ENCODE measurements around the gene TMEM208.

The TMEM208 gene

DNA sequence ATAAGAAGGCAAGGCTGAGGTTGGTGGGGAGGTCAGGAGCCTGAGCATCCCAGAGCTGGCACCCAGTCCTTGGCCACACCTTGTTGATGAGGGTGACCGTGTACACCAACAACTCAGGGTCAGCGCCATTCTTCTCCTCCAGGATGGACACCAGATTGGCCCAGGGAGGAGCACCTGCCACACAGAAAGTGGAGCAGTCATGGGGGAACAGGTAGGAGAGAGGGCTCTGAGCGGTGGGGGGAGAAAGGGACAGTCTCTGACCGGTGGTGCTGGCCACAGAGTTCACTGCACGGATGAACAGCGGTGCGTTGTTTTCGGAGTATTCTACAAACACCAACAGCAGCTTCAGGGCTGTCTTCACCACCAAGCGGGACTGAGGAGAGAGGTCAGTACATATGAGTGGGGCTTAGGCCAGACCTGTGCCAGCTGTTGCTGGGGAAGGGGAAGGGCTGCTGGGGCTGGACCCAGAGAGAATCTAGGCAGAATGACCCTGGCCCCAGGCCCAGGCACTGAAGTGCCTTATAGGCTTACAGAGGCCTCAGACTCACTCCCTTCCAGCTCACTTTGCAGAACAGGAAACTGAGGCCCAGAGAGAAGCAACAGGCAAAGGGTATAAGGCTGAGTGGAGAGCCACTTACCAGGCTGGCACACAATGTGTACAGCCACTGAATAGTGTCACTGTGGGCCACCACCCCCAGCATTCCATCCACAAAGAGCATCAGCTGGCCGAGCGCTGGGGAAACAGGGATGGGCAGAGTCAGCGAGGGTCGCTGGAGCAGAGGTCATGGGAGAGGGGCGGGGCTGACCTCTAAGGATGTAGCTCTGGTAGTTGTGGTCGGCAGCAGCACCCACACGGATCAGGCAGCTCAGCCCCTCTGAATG, 10.7 kb downstream of the TMEM208 start:
- DNase-seq: no peak

DNA sequence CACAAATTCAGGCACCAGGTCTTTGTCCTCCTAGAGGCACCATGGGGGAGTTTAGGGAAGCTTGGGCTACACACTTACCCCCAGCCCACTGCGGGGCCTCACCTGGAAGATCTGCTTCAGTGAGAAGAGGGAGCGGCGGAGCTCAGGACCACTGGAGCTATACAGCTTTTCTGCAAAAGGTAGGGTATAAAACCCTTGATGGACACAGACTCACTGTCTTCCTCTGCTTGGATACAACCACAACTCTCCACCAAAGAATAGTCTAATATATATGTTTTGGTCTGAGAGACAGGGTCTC, 11.3 kb downstream of the TMEM208 start:
- DNase-seq: no peak

- no peak for DNase-seq
These were observed 12.0 kb downstream of the TMEM208 start for GRCh38 chr16:67238806-67239470.

DNA sequence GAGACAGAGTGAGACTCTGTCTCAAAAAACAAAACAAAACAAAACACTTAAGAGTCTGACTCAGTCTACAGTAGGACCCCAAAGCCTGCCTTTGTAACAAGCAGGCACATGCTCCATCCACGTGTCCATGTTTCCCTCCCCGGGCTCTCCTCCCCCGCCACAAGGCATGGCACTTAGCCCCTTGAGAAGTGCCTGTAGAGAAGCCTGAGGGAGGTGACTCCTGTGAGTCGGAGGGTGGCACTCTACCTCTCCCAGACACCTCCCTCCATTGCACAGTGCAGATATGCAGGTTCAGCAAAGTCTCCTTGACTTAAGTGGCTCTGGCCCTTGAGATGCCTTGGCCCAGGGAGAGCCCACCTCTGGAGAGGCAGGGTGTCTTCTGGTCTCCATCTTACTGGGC, 13.6 kb downstream of the TMEM208 start:
- no peak for DNase-seq

- DNase-seq: no peak
These were observed 14.3 kb downstream of the TMEM208 start for GRCh38 chr16:67241008-67241900.

DNA sequence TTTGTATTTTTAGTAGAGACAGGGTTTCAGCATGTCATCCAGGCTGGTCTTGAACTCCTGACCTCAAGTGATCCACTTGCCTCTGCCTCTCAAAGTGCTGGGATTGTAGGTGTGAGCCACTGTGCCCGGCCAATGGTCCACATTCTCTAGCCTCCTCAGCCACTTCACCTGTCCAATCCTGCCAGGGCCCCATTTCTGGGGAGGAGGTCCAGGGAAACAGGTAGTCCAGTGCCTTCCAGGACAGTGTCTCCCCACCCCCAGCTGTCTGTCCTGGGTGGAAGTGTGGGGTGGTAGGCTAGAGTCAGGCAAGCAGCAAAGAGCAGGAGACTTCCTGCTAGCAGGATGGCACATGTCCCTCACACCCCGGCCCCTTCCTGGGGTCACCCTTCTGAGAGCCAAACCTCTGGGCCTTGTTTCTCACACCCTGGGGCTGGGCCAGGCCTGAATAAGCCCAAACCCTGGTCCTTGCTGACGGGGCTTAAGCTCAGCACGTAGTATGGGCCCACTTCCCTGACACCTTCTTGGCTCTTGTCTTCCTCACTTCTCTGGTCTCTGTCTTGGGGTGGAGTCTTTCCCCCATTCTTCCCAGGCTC, 15.3 kb downstream of the TMEM208 start:
- DNase-seq: no peak

DNA sequence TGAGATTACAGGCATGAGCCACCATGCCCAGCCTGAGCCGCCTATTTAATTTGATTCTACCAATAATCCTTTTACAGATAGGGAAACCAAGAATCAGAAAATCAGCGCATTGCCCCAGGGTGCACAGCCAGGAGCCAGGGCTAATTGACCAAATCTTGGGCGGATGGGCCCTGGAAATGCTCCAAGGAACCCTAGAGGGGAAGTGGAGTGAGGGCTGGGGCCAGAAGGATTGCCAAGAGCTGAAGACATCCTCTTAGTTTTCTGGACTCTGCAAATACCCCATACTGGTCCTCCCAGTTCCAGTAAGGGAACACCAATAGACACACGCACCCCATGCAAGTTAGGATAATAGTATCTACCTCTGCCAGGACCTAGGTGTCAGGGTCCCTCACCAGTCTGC, 16.6 kb downstream of the TMEM208 start:
- no peak for DNase-seq

DNA sequence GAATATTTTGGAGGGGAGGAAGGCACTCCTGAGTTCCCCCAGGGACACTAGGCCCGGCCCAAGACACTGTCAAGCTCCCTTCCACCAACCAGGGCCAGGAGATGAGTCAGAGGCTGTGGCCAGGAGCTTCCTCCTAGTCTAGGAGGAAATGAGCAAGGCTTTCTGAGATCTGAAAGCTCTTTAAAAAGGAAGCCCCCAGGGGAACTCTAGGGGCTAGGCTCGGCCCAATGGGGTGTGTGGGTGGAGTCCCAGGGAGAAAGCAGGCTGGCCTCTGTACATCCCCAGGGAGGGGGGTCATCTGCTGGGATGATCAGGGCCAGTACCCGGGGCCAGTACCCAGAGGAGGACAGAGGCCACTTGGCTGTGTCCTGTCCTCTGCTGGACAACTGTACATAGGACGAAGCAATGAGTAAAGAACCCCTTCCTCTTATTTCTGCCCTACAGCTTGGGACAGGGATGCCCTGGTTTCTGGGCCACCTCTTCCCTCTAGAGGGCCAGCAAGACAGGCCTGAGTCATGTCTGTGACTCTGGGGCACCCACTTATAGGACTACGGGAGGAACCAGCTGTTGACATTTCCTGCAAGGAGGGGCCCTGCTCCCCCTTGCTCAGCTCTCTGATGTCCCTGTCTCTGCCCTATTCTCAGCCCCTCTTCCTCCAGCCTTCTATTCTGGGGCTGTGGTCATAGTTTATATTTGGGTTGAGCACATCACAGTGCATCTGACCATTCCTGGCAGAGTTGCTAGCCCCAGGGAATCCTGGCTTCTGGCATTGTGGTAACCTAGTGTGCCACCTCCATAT, 17.7 kb downstream of the TMEM208 start:
- peak; percentile 78 for DNase-seq

GRCh38 chr16:67245186-67245585, 18.3 kb downstream of the TMEM208 start:
- no peak for DNase-seq

DNA sequence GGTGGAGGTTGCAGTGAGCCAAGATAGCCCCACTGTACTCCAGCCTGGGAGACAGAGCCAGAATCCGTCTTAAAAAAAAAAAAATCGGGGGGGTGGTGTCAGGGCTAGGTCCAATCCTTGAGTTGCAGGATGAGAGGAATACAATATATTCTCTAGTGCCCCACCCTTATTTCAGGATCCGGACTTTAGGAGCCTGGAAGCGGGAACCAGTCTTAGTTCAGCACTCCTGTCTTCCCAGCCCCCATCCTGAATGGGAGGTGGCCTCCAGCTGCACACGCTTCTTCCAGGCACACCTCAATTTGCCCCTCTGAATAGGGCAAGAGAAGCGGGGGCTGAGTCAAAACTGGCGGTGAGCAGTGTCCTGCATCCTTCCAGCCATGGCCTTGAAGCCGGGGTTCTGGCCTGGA, 18.7 kb downstream of the TMEM208 start:
- no peak for DNase-seq

DNA sequence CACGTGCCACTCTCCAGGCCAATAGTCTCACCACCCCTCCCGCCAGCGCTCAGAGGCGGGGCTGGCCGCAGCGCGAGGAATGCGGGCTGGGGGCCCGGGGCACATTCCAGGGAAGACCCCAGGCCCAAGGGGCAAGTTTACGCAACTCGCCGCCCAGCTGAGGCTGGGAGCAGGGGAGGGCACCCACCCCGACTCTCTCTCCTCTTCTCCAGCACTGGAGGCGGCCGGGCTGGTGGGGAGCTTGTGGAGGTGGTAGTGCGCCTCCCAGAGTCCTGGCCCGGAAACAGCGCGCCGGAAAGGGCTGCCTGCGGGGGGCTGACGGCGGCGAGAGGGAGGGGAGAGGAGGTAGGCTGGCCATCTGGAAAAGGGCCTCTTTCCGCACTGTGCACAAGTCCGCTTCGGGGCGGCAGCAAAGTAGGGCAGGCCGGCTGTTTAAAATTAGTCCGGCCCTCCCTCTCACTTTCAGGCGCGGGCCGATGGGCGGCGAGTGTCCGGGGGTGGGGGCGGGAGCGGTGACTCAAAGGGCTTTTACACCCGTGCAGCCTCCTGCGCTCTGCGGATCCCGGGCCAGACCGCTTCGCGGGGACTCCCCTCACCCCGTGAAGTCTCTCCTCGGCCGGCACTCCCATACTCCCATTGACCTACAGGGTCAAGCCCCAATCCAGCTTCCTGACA, 19.3 kb downstream of the TMEM208 start:
- peak; percentile 31 for DNase-seq

- DNase-seq: no peak
These were observed 19.8 kb downstream of the TMEM208 start for GRCh38 chr16:67246756-67247191.

DNA sequence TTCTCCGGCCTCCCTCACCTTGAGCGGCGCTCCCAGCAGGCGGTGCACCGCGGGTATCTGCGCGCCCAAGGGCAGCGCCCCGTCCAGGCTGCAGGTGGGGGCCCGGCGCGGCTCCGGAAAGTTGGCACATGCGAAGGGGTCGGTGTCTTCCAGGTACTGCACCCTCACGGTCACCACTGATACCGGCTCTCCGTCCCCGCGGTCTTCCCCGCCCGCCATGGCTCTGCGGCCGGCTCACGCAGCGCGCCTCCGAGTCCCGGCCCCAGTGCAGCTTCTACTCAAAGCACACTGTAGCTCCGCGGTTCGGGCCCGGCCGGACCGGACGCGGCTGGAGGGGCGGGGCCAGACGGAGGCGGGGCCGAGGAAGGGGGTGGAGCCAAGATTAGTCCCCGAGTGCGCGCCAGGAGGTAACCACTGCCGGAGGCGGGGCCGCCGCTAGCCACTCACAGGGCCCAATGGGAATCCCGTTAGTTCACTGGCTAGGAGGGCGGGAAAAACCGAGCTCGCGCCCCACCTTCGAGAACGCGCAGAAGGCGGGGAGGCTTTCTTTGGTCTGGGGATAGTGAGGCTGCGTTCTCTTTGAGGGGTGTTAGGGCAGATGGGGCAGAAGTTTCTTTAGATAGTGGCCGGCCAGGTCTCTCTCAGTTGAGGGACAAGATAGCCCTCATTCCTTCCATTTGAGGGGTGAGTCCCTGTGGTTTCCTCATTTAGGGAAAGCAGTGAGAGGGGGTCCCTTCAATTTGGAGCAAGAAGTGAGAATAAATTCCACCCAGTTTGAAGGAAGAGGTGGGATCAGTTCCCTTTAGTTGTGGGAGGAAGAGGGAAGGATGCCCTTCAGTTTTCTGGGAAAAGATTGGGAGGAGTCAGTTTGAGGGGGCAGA, 20.5 kb downstream of the TMEM208 start, which contains the start of gene FHOD1:
TSS of gene FHOD1 (minus strand) at position 290 of the 881 bp plus-strand sequence. CDS start at position 219, 71 bp downstream.
- DNase-seq: peak; percentile 97

- no peak for DNase-seq
These were observed 21.1 kb downstream of the TMEM208 start for GRCh38 chr16:67248073-67248400.

- no peak for DNase-seq
These were observed 21.7 kb downstream of the TMEM208 start, which contains the start of gene SLC9A5 for GRCh38 chr16:67248401-67249177. Gene SLC9A5 (plus strand): TSS chr16:67248979. CDS start chr16:67249015, 36 bp downstream.

DNA sequence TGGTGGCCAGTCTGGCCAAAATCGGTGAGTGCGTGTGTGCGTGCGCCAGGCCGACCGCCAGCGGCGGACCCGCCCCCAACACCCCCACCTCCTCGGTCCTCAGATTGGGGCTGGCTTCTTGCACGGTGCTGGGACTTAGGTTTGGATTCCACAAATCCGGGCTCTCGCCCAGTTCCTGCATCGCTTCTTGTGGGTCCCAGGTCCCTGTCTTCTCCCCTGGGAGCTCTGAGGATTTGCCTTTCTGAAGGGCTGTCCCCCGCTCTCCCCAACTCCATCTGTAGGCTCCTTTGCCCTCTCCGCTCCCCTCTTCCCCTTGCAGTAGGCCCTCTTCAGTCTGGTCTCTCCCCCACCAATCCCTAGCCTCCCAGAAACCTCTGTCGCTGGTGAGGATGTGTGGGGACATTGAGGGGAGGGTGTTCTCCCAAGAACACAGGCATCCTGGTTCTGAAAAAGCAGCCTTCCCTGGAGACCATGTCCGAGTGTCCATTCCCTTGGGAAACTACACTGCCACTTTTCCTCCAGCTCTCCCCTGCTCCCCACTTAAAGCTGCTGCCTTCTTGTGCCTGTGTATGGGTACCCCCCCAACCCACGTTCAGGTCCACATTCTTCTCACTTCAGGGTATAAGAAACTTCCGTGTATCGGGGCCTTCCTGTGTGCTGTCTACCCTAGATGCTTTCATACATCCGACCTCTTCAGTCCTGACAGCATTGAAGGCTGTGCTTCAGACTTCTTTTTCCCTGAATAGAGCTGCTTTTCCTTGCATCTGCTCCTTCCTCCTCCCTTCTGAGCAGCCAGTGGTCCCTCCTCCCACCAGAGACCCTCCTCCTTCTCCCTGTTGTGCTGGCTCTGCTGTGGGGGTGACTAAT, 22.5 kb downstream of the TMEM208 start:
- no peak for DNase-seq

DNA sequence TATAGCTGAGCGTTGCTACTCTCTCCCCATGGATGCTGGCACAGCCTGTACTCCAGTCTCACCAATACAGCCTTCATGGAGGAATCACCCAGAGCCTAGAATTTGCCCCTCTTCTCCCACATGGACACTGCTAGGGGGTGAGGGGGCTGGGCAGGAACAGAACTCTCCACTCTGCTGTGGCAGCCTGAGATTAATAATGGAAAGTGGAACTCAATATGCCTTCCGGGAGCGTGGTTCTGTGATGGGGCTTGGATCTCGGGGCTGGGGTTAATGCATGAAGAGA, 23.1 kb downstream of the TMEM208 start:
- DNase-seq: no peak

DNA sequence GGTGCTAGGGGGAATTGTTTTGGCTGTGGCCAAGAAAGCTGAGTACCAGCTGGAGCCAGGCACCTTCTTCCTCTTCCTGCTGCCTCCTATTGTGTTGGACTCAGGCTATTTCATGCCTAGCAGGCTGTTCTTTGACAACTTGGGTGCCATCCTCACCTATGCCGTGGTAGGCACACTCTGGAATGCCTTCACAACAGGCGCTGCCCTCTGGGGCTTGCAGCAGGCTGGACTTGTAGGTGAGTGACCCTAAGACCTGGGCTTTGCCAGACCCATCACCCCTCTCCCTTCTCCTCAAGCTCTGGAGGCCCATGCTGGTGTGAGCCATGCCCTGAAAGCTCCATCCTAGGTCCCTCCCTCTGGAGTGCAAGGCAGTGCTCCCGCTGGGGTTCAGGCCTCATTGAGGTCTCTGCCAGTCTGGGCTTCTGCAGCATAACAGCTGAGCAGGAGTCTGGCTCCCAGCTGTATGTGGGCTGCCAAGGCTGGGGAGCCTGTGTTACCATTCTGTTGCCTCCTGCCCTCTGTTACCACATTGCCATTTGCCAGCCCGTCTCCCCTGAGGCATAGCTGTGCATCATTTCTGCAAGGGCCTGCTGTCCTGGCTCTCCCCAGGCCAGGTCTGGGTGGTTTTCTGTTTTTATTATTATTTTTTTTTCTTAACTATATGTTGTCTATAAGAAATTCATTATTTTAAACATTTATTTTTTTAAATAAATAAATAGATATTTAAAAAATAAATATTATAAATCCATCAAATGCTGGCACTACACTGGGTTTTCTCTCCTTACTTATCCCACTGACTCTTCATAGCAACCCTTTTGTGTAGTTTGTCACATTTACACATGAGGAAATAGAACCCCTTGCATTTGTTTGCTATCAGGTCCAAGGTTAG, 25.9 kb downstream of the TMEM208 start:
- DNase-seq: no peak

All from activated gamma-delta T cell treated with Interleukin-2 at 50 U/mL for 16 hours (primary cell).